ENCODE results near the gene CHRD. TPM values are rescaled to one million over a fixed set of nuclear protein-coding genes. Genes with fewer than 3 reads are reported as not detected.
"Not testable (repeated sequence)": the region's sequence is repeated elsewhere in the genome, so short reads cannot be mapped to it uniquely, and the experiment has no call there.

Gene CHRD
- total and polyA plus RNA-seq, 4 experiments from 2014 or later, result not detected

DNA sequence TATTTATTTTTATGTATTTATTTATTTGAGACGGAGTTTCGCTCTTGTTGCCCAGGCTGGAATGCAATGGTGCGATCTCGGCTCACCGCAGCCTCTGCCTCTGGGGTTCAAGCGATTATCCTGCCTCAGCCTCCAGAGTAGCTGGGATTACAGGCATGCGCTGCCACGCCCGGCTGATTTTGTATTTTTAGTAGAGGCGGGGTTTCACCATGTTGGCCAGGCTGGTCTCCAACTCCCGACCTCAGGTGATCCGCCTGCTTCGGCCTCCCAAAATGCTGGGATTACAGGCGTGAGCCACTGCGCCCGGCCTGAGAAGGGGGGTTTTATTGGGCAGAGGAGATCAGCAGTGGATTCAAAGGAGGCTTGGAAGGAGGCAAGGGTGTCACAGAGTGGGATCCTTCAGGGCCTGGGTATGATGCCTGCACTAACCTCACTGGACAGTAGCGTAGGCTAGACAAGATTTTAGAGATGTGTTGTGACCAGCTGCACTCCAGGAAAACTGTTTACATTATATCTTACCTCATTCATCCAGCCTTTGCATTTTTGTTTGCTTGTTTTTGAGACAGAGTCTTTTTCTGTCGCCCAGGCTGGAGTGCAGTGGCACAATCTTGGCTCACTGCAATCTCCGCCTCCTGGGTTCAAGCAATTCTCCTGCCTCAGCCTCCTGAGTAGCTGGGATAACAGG is 40.3 kb upstream of the CHRD start:
- DNase-seq; H3K27ac Mint-ChIP-seq; H3K27ac ChIP-seq (ENCODE audit: low read depth, low read length); H3K4me3 ChIP-seq (ENCODE audit: low read length in 2 of 2); H3K9me3 Mint-ChIP-seq; intact Hi-C loops (cut with micrococcal nuclease); H3K27me3 Mint-ChIP-seq; H3K27me3 ChIP-seq (ENCODE audit: insufficient read depth, low read length); H3K9me3 ChIP-seq (ENCODE audit: control insufficient read depth in 1 of 2, low read length in 2 of 2); H3K36me3 ChIP-seq (ENCODE audit: insufficient read depth, low read length); H3K4me3 Mint-ChIP-seq: not testable (repeated sequence)
- peaks cover 20% of the 10 kb centered on the region for H3K4me1 ChIP-seq (ENCODE audit: insufficient read depth, low read length)
- Mint-ChIP-seq H3K36me3 (peaks cover 5 to 16% of the 10 kb centered on the region in 2 donors), H3K4me1 (peaks cover 16 to 43% (median 26%) of the 10 kb centered on the region in 4 donors)
- ChIA-PET CTCF (ENCODE audit: partially characterized antibody) (interaction anchor here (1.0 kb wide), 1 partner anchor 37 kb away, joined by 3 read pairs; no protein-coding TSS in a partner anchor), POLR2A (ENCODE audit: partially characterized antibody) (interaction anchor here (1.0 kb wide), 1 partner anchor 23 kb away, joined by 3 read pairs; no protein-coding TSS in a partner anchor)

DNA sequence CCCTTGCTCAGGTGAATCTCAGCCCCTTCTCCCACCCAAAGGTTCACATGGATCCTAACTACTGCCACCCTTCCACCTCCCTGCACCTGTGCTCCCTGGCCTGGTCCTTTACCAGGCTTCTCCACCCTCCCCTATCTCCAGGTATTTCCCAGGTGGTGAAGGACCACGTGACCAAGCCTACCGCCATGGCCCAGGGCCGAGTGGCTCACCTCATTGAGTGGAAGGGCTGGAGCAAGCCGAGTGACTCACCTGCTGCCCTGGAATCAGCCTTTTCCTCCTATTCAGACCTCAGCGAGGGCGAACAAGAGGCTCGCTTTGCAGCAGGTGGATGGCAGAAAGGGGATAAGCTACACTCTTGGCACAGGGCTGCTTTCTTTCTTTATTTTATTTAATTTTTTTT is 37.9 kb upstream of the CHRD start:
- Histone ChIP-seq H3K9me3 (ENCODE audit: control insufficient read depth in 1 of 2, low read length in 2 of 2) (no peaks in the 10 kb centered on the region), H3K27ac (ENCODE audit: low read depth, low read length) (no peak overlapping the region), H3K27me3 (ENCODE audit: insufficient read depth, low read length) (no peaks in the 10 kb centered on the region), H3K36me3 (ENCODE audit: insufficient read depth, low read length) (peaks cover 3% of the 10 kb centered on the region), H3K4me3 (ENCODE audit: low read length in 2 of 2) (no peak overlapping the region), H3K4me1 (ENCODE audit: insufficient read depth, low read length) (peaks cover 6% of the 10 kb centered on the region)
- Mint-ChIP-seq H3K4me1 (peaks cover 9 to 30% (median 17%) of the 10 kb centered on the region in 4 donors), H3K9me3 (no peaks in the 10 kb centered on the region), H3K27me3 (no peaks in the 10 kb centered on the region), H3K36me3 (peaks cover 4 to 13% of the 10 kb centered on the region in 2 donors), H3K4me3 (no peak overlapping the region), H3K27ac (peak overlapping the region in 2 of 7 donors; percentile 72 to 76)
- ChIA-PET CTCF (ENCODE audit: partially characterized antibody) (no interaction called here), POLR2A (ENCODE audit: partially characterized antibody) (no interaction called here)
- intact Hi-C loops (cut with micrococcal nuclease), result no loop called here
- DNase-seq, result no peak

DNA sequence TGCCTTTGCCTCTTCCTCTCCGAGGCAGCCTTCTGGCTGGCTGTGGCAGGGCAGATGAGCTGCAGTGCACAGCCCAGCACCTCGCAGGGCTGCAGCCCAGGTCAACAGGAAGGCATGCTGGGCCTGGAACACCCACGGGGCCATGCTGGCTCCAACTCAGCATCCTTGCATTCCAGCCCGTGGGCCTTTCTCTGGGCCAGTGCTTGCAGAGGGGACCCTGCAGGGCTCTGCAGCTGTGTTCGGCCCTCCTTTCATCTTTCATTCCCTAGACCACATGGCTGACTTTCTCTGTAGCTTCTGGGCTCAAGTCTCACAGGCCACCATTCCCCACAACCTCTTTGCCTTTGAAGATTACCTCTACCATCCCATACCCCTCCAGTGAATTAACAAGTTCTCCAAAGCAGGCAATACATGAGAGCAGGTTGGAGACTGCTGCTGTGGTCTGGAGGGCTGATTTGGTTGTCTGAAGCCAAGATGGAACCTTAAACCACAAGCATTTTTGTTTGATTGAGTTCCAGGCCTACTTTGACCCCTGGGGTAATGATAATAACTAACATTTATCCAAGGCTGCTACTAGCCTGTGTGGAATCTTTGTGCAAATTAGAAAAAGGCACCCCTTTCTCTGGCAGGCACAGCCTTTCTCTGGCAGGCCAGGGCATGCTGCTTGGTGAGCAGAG is 36.5 kb upstream of the CHRD start:
- POLR2A ChIA-PET (ENCODE audit: partially characterized antibody), result no interaction called here
- Mint-ChIP-seq H3K36me3 (peaks cover 4 to 13% of the 10 kb centered on the region in 2 donors), H3K9me3 (no peaks in the 10 kb centered on the region), H3K4me1 (peaks cover 1 to 16% (median 3%) of the 10 kb centered on the region in 4 donors), H3K27me3 (no peaks in the 10 kb centered on the region), H3K4me3 (no peak overlapping the region), H3K27ac (peak overlapping the region in 1 of 7 donors; percentile 35)
- DNase-seq, result no peak
- Histone ChIP-seq H3K27me3 (ENCODE audit: insufficient read depth, low read length) (no peaks in the 10 kb centered on the region), H3K36me3 (ENCODE audit: insufficient read depth, low read length) (peaks cover 3% of the 10 kb centered on the region), H3K27ac (ENCODE audit: low read depth, low read length) (no peak overlapping the region), H3K4me1 (ENCODE audit: insufficient read depth, low read length) (no peaks in the 10 kb centered on the region), H3K4me3 (ENCODE audit: low read length in 2 of 2) (no peak overlapping the region), H3K9me3 (ENCODE audit: control insufficient read depth in 1 of 2, low read length in 2 of 2) (no peaks in the 10 kb centered on the region)
- intact Hi-C loops (cut with micrococcal nuclease), result no loop called here
- CTCF ChIA-PET (ENCODE audit: partially characterized antibody), result no interaction called here

DNA sequence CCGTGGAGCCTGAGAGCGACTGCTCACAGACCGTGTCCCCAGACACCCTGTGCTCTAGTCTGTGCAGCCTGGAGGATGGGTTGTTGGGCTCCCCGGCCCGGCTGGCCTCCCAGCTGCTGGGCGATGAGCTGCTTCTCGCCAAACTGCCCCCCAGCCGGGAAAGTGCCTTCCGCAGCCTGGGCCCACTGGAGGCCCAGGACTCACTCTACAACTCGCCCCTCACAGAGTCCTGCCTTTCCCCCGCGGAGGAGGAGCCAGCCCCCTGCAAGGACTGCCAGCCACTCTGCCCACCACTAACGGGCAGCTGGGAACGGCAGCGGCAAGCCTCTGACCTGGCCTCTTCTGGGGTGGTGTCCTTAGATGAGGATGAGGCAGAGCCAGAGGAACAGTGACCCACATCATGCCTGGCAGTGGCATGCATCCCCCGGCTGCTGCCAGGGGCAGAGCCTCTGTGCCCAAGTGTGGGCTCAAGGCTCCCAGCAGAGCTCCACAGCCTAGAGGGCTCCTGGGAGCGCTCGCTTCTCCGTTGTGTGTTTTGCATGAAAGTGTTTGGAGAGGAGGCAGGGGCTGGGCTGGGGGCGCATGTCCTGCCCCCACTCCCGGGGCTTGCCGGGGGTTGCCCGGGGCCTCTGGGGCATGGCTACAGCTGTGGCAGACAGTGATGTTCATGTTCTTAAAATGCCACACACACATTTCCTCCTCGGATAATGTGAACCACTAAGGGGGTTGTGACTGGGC is 35.1 kb upstream of the CHRD start:
- POLR2A ChIA-PET (ENCODE audit: partially characterized antibody), result no interaction called here

DNA sequence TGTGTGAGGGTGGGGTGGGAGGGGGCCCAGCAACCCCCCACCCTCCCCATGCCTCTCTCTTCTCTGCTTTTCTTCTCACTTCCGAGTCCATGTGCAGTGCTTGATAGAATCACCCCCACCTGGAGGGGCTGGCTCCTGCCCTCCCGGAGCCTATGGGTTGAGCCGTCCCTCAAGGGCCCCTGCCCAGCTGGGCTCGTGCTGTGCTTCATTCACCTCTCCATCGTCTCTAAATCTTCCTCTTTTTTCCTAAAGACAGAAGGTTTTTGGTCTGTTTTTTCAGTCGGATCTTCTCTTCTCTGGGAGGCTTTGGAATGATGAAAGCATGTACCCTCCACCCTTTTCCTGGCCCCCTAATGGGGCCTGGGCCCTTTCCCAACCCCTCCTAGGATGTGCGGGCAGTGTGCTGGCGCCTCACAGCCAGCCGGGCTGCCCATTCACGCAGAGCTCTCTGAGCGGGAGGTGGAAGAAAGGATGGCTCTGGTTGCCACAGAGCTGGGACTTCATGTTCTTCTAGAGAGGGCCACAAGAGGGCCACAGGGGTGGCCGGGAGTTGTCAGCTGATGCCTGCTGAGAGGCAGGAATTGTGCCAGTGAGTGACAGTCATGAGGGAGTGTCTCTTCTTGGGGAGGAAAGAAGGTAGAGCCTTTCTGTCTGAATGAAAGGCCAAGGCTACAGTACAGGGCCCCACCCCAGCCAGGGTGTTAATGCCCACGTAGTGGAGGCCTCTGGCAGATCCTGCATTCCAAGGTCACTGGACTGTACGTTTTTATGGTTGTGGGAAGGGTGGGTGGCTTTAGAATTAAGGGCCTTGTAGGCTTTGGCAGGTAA is 34.3 kb upstream of the CHRD start:
- H3K4me1 Mint-ChIP-seq, result peaks cover 0 to 15% (median under 1%) of the 10 kb centered on the region in 4 donors
- no peaks in the 10 kb centered on the region for H3K9me3 Mint-ChIP-seq
- peaks cover 4 to 13% of the 10 kb centered on the region in 2 donors for H3K36me3 Mint-ChIP-seq
- Histone ChIP-seq H3K4me3 (ENCODE audit: low read length in 2 of 2) (no peak overlapping the region), H3K27me3 (ENCODE audit: insufficient read depth, low read length) (no peaks in the 10 kb centered on the region), H3K9me3 (ENCODE audit: control insufficient read depth in 1 of 2, low read length in 2 of 2) (no peaks in the 10 kb centered on the region), H3K27ac (ENCODE audit: low read depth, low read length) (no peak overlapping the region), H3K4me1 (ENCODE audit: insufficient read depth, low read length) (no peaks in the 10 kb centered on the region), H3K36me3 (ENCODE audit: insufficient read depth, low read length) (peaks cover 3% of the 10 kb centered on the region)
- DNase-seq, result no peak
- ChIA-PET POLR2A (ENCODE audit: partially characterized antibody) (no interaction called here), CTCF (ENCODE audit: partially characterized antibody) (no interaction called here)
- no peak overlapping the region for H3K4me3 Mint-ChIP-seq
- peak overlapping the region in 1 of 7 donors; percentile 2 for H3K27ac Mint-ChIP-seq
- intact Hi-C loops (cut with micrococcal nuclease), result no loop called here
- H3K27me3 Mint-ChIP-seq, result no peaks in the 10 kb centered on the region

More for the DNA sequence above, 35.1 kb upstream of the CHRD start:
- DNase-seq, result no peak
- Mint-ChIP-seq H3K27ac (no peak overlapping the region), H3K4me1 (peaks cover 0 to 16% (median under 1%) of the 10 kb centered on the region in 4 donors), H3K4me3 (no peak overlapping the region), H3K36me3 (peaks cover 4 to 13% of the 10 kb centered on the region in 2 donors), H3K27me3 (no peaks in the 10 kb centered on the region), H3K9me3 (no peaks in the 10 kb centered on the region)
- no peak overlapping the region for H3K4me3 ChIP-seq (ENCODE audit: low read length in 2 of 2)
- intact Hi-C loops (cut with micrococcal nuclease), result no loop called here
- H3K36me3 ChIP-seq (ENCODE audit: insufficient read depth, low read length), result peaks cover 3% of the 10 kb centered on the region
- no peaks in the 10 kb centered on the region for H3K9me3 ChIP-seq (ENCODE audit: control insufficient read depth in 1 of 2, low read length in 2 of 2)
- CTCF ChIA-PET (ENCODE audit: partially characterized antibody), result no interaction called here
- H3K27ac ChIP-seq (ENCODE audit: low read depth, low read length), result no peak overlapping the region
- no peaks in the 10 kb centered on the region for H3K4me1 ChIP-seq (ENCODE audit: insufficient read depth, low read length)
- no peaks in the 10 kb centered on the region for H3K27me3 ChIP-seq (ENCODE audit: insufficient read depth, low read length)

DNA sequence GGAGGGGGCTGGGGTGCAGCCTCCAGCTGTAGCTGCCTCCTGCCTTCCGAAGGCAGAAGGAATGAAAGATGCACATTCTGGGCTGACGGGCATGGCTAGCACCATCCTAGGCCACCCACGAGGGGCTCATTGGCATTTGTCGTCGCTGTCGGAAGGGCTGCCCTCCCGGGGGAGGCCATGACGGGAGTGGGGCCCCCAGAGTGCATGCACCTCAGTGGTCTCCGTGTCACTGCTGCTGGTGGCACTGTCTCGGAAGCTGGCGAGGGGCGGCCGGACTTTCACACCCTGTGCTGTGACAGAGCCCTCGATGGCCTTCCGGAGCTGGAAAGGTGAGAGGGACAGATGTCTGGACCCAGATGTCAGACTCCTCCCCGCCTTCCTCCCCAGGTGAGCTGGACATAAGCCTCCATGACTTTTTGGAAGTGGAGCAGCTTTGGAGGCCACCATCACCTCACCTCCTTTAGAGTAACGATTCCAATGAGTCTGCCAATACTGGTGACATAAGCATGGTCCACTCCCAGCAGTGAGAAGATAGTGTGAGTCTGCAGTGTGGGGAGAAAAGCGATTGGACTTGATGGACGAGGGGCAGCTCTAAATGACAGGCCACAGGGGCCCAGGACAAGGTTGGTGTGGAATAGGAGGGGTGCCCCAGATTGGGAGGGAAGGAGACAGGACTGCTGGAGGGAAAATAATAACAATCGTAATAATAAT is 33.2 kb upstream of the CHRD start:
- ChIA-PET CTCF (ENCODE audit: partially characterized antibody) (no interaction called here), POLR2A (ENCODE audit: partially characterized antibody) (no interaction called here)
- intact Hi-C loops (cut with micrococcal nuclease), result no loop called here

More for the DNA sequence above, 33.2 kb upstream of the CHRD start:
- Mint-ChIP-seq H3K27ac (no peak overlapping the region), H3K4me3 (no peak overlapping the region), H3K27me3 (no peaks in the 10 kb centered on the region), H3K36me3 (peaks cover 4 to 11% of the 10 kb centered on the region in 2 donors), H3K4me1 (peaks cover 0 to 4% (median 0%) of the 10 kb centered on the region in 4 donors), H3K9me3 (no peaks in the 10 kb centered on the region)
- H3K4me1 ChIP-seq (ENCODE audit: insufficient read depth, low read length), result no peaks in the 10 kb centered on the region
- H3K9me3 ChIP-seq (ENCODE audit: control insufficient read depth in 1 of 2, low read length in 2 of 2), result no peaks in the 10 kb centered on the region
- peaks cover 3% of the 10 kb centered on the region for H3K36me3 ChIP-seq (ENCODE audit: insufficient read depth, low read length)
- H3K27me3 ChIP-seq (ENCODE audit: insufficient read depth, low read length), result no peaks in the 10 kb centered on the region
- no peak overlapping the region for H3K4me3 ChIP-seq (ENCODE audit: low read length in 2 of 2)
- H3K27ac ChIP-seq (ENCODE audit: low read depth, low read length), result no peak overlapping the region
- no peak for DNase-seq

Data from CD4-positive, alpha-beta memory T cell (primary cell).